Erythroblast (primary cell): ENCODE results near the gene IGFL4.

Source experiments
- DNase-seq, 2 experiments: peaks; one replicate each; lab custom pipeline; 2025; lab: John Stamatoyannopoulos, UW
- GATA1 ChIP-seq: IDR thresholded peaks from 2 replicates; pipeline ENCODE4 v1.6.1; 2011; ENCODE audit warnings: low read depth, mild to moderate bottlenecking, control low read depth, low read length, moderate library complexity
- POLR2A ChIP-seq: IDR thresholded peaks from 2 replicates; pipeline ENCODE4 v1.6.1; 2011; ENCODE audit warnings: mild to moderate bottlenecking, low read length

Gene IGFL4

GRCh38 chr19:46076031-46076880 is 35.5 kb upstream of the IGFL4 start:
- DNase-seq: no peak
- TF ChIP-seq GATA1: no peak
- no peak for TF ChIP-seq POLR2A

GRCh38 chr19:46073268-46073922 is 32.6 kb upstream of the IGFL4 start:
- TF ChIP-seq POLR2A: no peak
- TF ChIP-seq GATA1: no peak
- DNase-seq: no peak

DNA sequence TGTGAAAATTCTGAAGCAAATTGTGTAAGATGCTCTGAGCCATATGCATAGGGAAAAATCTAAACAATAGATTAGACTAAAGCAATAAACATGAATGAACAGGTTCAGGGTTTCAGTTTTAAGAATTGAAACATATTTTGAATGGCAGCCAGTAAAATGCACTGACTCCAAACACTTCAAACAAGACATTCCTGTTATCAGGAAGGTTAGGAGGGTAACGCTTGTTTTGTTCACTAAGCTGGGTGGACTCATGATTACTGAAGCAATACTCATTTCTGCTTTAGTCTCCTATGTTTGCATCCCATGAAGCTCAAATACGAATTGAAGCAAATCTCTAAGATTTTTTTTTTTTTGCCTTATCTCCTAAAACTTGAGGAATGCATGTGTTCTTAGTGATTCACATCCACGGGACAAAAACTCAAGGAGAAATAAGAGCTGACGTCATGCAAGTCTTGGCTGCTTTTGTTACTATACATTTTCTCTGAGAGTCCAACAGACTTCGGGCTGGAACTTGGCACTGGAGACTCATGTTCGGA is 29.1 kb upstream of the IGFL4 start:
- DNase-seq: no peak

DNA sequence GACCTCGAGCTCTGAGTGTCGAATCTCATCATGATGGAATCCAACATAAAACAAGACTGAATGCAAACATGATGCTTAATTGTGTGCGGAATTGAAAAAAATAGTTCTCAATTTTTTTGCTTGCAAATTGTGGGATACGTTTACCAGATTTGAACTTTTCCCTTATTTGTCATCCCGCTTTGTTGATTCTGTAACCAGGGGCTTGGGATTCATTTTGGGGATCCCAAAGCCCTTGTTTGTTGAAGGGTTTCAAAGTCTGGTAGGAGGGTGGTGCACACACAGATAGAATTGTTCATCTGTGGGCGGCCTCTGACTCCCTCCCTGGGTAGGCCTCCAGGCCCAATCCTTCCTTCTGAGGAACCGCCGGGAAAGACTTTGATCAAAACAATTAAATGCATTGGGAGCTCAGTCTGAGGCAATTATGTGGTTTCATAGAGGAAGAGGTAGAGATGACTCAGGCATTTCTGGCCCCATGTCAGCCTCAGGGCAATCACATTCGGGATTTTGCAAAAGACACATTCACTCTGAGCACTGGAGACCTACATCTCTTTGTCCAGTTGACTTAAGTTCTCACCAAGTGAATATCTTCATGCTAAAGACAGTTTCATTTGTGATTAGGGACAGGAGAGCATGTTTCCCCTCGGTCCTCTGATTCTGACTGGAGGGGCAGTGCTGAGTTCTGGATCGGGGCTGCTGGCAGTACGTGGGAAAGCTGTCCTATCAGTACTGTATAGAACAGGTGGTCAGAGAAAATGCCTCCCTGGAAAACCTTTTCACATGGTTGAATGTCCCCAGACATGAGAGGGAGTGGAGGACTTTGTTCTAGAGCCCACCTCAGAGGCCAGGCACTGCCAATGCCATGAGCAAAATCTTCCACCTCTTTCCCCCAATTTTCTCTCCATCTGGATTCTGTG is 27.8 kb upstream of the IGFL4 start:
- no peak for TF ChIP-seq POLR2A
- no peak for TF ChIP-seq GATA1
- DNase-seq: no peak

More for the DNA sequence above, 29.1 kb upstream of the IGFL4 start:
- TF ChIP-seq POLR2A (no peak), GATA1 (no peak)

- no peak for DNase-seq
- TF ChIP-seq POLR2A (no peak), GATA1 (no peak)
Measured at GRCh38 chr19:46067691-46068090, 26.9 kb upstream of the IGFL4 start.

GRCh38 chr19:46066471-46066870 is 25.7 kb upstream of the IGFL4 start:
- TF ChIP-seq GATA1: no peak
- TF ChIP-seq POLR2A: no peak
- DNase-seq: no peak

GRCh38 chr19:46065486-46066071 is 24.8 kb upstream of the IGFL4 start:
- DNase-seq: no peak
- TF ChIP-seq GATA1 (no peak), POLR2A (no peak)

DNA sequence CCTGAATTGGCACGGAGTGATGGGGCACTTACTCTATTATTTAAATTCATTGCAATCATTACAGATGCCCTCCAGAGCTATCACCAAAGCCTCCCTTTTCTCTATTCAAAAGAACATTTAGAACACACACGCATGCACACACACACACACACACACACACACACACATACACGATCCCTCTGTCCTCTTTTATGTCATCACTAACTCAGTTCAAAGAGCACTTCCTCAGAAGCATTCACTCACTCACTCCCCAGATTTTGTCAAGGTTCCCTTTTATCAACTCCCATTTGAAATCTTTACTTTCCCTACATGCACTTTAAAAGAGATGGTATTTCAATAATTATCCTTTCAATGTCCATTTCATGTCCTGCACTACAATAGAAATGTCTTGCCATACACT is 22.4 kb upstream of the IGFL4 start:
- DNase-seq: no peak
- no peak for TF ChIP-seq POLR2A
- TF ChIP-seq GATA1: no peak

GRCh38 chr19:46060012-46060411 is 19.2 kb upstream of the IGFL4 start:
- no peak for DNase-seq
- no peak for TF ChIP-seq POLR2A
- no peak for TF ChIP-seq GATA1

GRCh38 chr19:46058778-46059177 is 18.0 kb upstream of the IGFL4 start:
- no peak for TF ChIP-seq GATA1
- no peak for TF ChIP-seq POLR2A
- DNase-seq: no peak

DNA sequence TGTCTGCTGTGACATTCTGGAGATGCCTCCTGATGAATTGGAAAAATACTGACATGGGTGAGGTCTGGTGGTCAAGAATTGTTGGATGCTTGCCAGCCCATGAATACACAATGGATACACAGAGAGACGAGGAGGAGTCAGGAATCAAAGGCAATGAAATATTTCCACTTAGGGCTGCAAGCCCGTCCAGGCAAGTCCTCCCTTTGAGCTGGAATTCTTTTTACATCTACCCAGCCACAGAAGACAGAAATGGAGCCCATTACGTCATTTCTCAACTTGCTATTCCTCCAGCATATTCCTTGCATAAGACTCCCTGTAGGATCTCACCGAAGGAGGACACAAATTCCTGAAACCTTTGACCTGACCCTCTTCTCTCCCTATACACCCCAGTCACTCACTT is 15.7 kb upstream of the IGFL4 start:
- DNase-seq: no peak
- TF ChIP-seq POLR2A: no peak
- TF ChIP-seq GATA1: no peak

DNA sequence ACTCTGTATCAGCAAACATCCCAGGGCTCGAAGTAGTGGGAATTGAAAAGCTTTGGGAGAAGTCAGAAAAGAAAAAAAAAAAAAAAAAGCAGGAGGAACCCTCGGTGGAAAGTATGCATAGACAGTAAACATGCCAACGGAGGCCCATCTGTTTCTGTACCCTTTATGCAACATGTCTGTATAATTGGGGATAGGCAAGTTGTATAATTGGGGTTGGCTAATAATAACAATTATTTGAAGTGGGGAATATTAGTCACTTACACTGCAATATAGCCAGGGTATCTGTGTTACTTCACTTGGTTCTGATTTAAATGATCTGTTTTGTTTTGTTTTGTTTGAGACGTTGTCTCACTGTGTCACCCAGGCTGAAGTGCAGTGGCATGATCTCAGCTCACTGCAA is 12.1 kb upstream of the IGFL4 start:
- no peak for TF ChIP-seq POLR2A
- no peak for TF ChIP-seq GATA1
- no peak for DNase-seq

GRCh38 chr19:46049597-46049996 is 8.8 kb upstream of the IGFL4 start:
- DNase-seq: no peak
- TF ChIP-seq GATA1 (no peak), POLR2A (no peak)

- TF ChIP-seq GATA1 (no peak), POLR2A (no peak)
- DNase-seq: no peak
Measured at GRCh38 chr19:46043519-46043918, 2.7 kb upstream of the IGFL4 start.
